WI38 (cell line): ENCODE results near the gene MLXIPL.

Source experiments
- H3K4me3 ChIP-seq: 2 replicates; pipeline ENCODE4 v1.5.1; 2011; ENCODE audit warnings: low read depth, mild to moderate bottlenecking, control low read depth, low read length
- CTCF ChIP-seq: IDR thresholded peaks from 2 replicates; pipeline ENCODE4 v1.5.1; 2012; ENCODE audit warnings: low read depth, mild to moderate bottlenecking, control low read depth, low read length

The MLXIPL gene

GRCh38 chr7:73642834-73643233, 18.5 kb upstream of the MLXIPL start:
- TF ChIP-seq CTCF: no peak
- H3K4me3 ChIP-seq: no peak overlapping the region

- H3K4me3 ChIP-seq: no peak overlapping the region
- no peak for TF ChIP-seq CTCF
These were observed 14.6 kb upstream of the MLXIPL start for GRCh38 chr7:73638911-73639310.

GRCh38 chr7:73635428-73636200, 11.3 kb upstream of the MLXIPL start:
- no peak overlapping the region for H3K4me3 ChIP-seq
- no peak for TF ChIP-seq CTCF

GRCh38 chr7:73633844-73634243, 9.5 kb upstream of the MLXIPL start:
- no peak for TF ChIP-seq CTCF
- H3K4me3 ChIP-seq: no peak overlapping the region

GRCh38 chr7:73633323-73633722, 9.0 kb upstream of the MLXIPL start:
- TF ChIP-seq CTCF: no peak
- H3K4me3 ChIP-seq: no peak overlapping the region

- TF ChIP-seq CTCF: no peak
- H3K4me3 ChIP-seq: no peak overlapping the region
These were observed 7.2 kb upstream of the MLXIPL start for GRCh38 chr7:73631558-73631957.

GRCh38 chr7:73628504-73628903, 4.2 kb upstream of the MLXIPL start:
- H3K4me3 ChIP-seq: no peak overlapping the region
- TF ChIP-seq CTCF: no peak
